NB4 (cell line): ENCODE data around the gene LRRIQ1.

Source experiments
- MAX ChIP-seq: IDR thresholded peaks from 2 replicates; pipeline ENCODE4 v1.6.1; 2011; ENCODE audit warnings: low read depth, low read length
- MYC ChIP-seq: IDR thresholded peaks from 2 replicates; pipeline ENCODE4 v1.6.1; 2011; ENCODE audit warnings: low read depth, low read length
- POLR2A ChIP-seq: IDR thresholded peaks from 2 replicates; pipeline ENCODE4 v1.6.1; 2011; ENCODE audit warnings: mild to moderate bottlenecking; ENCODE audit not compliant: insufficient read length; ENCODE audit errors: extremely low read depth
- TF ChIP-seq, protein P1 (sequence below): IDR thresholded peaks from one replicate; pipeline ENCODE4 v1.5.1; 2012; ENCODE audit warnings: low read depth, low read length

GRCh38 chr12:84986586-84986985 is 49.6 kb upstream of the LRRIQ1 start:
- TF ChIP-seq, protein P1, sequence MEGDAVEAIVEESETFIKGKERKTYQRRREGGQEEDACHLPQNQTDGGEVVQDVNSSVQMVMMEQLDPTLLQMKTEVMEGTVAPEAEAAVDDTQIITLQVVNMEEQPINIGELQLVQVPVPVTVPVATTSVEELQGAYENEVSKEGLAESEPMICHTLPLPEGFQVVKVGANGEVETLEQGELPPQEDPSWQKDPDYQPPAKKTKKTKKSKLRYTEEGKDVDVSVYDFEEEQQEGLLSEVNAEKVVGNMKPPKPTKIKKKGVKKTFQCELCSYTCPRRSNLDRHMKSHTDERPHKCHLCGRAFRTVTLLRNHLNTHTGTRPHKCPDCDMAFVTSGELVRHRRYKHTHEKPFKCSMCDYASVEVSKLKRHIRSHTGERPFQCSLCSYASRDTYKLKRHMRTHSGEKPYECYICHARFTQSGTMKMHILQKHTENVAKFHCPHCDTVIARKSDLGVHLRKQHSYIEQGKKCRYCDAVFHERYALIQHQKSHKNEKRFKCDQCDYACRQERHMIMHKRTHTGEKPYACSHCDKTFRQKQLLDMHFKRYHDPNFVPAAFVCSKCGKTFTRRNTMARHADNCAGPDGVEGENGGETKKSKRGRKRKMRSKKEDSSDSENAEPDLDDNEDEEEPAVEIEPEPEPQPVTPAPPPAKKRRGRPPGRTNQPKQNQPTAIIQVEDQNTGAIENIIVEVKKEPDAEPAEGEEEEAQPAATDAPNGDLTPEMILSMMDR = no peak
- no peak for TF ChIP-seq POLR2A
- no peak for TF ChIP-seq MAX
- TF ChIP-seq MYC = no peak
